Caki2 (cell line): ENCODE measurements around the gene LDHB. TPM values are rescaled to one million over a fixed set of nuclear protein-coding genes. Genes with fewer than 3 reads are reported as not detected.
"Not testable (repeated sequence)": the region's sequence is repeated elsewhere in the genome, so short reads cannot be mapped to it uniquely, and the experiment has no call there.

ENCODE experiments used
- DNase-seq: peaks from one replicate; pipeline ENCODE4 v3.0.0-alpha.2; 2015; ENCODE audit warnings: low read depth
- in situ Hi-C: cut with HindIII; loops from 2 replicates; pipeline ENCODE4 v1.10.0; 2016; ENCODE audit warnings: low sequenced_read_pairs, low pct_unique_long_range_greater_than_20kb, mixed read lengths
- total RNA-seq: library from RNA; depleted of rRNA; stranded (reverse); fragments of >200 nt; shearing (Covaris generic); gene quantifications from 2 replicates; pipeline ENCODE4 v1.2.3, GENCODE V29; 2014; ENCODE audit warnings: low replicate concordance; rRNA removed

The LDHB gene
- 1,623 and 1,824 TPM in 2 replicates for total RNA-seq

GRCh38 chr12:21657326-21658077 lies at the start of gene LDHB:
Gene LDHB, minus strand, starts transcription at chr12:21657842. Its CDS starts 3,171 bp downstream, at chr12:21654671.
- in situ Hi-C loops: no loop called here
- DNase-seq: peak; percentile 98

- DNase-seq: no peak
- in situ Hi-C loops: no loop called here
These were observed 47.2 kb upstream of the LDHB start for GRCh38 chr12:21704847-21705246.

DNA sequence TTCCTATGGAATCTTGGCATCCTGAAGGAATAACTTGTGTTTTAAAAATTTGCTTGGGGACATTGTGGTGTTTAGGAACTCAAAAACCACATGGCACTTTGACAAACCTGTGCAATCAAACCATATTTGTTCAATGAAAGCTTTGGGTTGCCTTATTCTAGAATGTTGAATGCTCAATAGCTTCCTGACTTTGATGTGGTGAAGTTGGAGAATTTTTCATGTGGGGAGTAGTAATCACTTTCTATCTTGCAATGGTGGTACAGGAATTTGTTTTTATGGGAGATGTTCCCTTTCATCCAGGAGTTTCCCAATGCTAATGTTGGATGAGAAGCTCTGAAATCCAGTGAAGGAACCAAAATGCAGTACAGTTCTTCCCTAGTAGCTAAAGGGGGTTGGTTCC lies 42.2 kb upstream of the LDHB start:
- in situ Hi-C loops: no loop called here
- no peak for DNase-seq

DNA sequence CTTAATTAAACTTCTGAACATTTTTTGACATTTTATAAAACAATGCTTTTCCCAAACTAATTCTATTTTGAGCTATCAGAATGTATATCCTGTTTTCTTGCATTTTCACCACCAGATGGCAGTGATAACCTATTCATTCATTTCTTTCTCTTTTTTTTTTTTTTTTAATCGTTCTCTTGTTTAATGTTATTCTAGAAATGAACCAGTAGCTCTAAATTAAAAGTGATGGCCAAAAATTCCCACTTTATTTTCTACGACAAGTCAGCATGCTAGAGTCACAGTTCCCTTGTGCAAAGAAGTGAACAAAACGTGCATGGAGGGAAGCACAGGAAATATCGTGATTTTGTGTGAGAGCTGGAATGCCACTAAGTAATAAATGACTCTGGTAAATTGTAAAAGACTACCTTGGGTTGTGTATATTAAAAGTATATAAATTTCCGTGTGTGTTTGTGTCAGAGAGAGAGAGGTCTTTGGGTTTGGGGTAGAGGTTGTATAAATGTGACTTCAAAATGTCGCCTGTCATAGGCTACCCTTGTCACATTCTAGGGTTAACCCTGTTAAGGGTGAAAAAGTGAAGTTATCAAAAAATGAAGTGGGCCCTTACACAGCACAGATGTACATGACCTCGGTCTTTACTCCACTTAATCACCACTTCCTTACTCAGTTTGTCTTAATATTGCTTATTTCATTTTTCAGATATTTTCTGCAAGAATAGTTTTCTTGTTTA lies 40.4 kb upstream of the LDHB start:
- in situ Hi-C loops: no loop called here

GRCh38 chr12:21696625-21697024 lies 39.0 kb upstream of the LDHB start:
- no peak for DNase-seq
- in situ Hi-C loops: no loop called here

More for the DNA sequence above, 40.4 kb upstream of the LDHB start:
- peak; percentile 40 for DNase-seq

- DNase-seq: no peak
- in situ Hi-C loops: no loop called here
These were observed 38.3 kb upstream of the LDHB start for GRCh38 chr12:21695986-21696385.

DNA sequence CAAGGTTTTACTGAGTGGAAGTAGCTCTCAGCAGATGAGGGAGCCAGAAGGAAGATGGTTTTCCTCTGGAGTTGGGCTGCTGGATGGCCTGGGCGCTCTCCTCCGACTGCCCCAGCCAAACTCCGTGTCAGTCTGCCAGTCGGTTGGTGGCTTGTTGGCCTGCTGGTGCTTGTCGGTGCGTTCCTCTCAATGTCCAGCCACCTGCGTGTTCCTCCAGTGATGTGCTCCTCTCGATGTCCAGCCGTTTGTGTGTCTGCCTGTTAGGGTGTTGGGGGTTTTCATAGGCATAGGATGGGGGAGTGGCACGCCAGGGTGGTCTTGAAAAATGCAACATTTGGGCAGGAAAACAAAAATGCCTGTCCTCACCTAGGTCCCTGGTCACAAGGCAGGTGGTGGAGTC lies 37.0 kb upstream of the LDHB start:
- no peak for DNase-seq
- in situ Hi-C loops: no loop called here

GRCh38 chr12:21691515-21691914 lies 33.9 kb upstream of the LDHB start:
- in situ Hi-C loops: no loop called here
- DNase-seq: no peak

- in situ Hi-C loops: no loop called here
- no peak for DNase-seq
These were observed 33.2 kb upstream of the LDHB start for GRCh38 chr12:21690704-21691368.

GRCh38 chr12:21683115-21683514 lies 25.5 kb upstream of the LDHB start:
- in situ Hi-C loops: no loop called here
- DNase-seq: no peak

DNA sequence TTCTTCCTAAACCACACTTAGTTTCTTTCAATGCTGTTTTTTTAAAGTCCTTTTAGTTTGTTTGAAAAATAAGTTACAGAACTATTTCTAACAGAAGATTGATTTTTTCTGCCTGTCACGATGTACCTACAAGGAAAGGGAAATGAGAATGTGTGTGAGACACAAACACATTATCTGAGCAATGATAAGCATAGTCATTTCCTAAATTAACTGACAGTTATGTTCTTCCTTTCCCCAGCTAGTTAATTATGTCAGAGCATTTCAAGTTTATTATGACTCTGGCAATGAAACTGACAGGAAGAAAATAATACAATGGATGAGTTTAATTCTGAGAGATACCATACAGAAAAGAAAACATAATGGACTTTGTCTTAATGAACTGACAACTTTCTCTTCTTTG lies 21.3 kb upstream of the LDHB start:
- no peak for DNase-seq
- in situ Hi-C loops: no loop called here

DNA sequence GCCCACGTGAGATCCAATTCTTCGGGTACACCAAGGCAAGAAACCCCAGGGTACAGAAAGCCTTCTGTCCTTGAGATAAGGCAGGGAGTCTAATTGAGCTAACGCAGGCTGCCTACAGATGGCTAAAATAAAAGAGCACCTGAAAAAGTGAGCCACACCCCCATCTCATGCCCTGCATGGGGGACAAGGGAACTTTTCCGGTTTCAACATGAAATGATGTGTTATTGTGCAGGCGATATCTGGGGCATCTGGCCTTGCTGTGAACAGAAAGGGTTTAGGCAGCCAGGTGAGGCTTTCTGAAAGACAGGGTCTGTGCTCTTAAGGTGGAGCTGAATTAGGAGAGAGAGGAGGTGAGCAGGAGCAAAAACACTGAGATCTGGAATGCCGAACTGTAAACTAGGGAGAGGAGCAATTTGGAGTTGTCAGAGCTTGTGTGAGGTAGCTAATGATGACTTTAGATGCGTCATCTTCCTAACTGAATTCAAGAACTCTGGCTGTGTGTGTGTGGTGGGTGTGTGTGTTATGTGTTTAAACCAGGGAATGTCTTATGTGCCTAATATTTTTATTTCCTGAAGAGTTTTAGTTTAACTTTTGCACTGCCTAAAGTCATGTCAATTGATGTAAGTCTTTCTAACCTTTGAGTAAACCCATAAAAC lies 20.1 kb upstream of the LDHB start:
- DNase-seq: no peak
- in situ Hi-C loops: no loop called here

- in situ Hi-C loops: no loop called here
- no peak for DNase-seq
These were observed 19.6 kb upstream of the LDHB start for GRCh38 chr12:21677204-21677603.

DNA sequence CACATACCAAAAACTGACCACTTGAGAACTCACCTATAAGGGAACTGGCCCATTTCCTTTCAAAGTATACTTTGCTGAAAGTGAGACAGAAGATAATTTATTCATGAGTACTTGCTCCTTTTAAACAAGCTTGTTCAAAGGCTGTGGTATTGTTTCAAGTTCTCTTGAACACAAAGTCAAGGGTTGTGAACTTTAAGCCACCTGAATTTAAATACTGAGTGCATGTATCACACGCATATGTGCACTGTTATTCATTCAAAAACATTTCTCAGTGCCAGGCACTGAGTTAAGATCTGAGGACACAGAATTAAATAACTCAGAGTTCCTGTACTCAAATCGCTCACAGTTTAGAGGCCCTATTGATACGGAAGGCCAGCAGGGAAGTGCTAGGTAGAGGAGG lies 19.1 kb upstream of the LDHB start:
- in situ Hi-C loops: no loop called here

DNA sequence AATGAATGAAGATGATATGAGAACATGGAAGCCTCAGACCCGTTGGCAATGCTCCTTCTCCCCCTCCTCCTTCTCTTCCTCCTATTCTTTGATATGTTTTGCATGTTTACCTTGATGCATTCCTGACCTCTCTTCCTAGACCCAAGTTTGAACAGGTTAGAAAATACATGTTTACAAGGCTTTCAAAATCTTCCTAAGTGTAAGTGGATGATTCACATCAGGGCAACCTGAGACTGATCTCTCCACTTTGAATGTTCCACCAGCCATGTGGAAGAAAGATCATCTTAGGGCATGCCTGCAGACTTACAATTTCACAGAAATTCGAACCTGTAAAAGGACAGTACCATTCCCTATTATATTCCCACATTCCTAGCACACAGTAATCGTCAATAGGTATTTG lies 18.0 kb upstream of the LDHB start:
- no peak for DNase-seq
- in situ Hi-C loops: no loop called here

More for the DNA sequence above, 19.1 kb upstream of the LDHB start:
- no peak for DNase-seq

DNA sequence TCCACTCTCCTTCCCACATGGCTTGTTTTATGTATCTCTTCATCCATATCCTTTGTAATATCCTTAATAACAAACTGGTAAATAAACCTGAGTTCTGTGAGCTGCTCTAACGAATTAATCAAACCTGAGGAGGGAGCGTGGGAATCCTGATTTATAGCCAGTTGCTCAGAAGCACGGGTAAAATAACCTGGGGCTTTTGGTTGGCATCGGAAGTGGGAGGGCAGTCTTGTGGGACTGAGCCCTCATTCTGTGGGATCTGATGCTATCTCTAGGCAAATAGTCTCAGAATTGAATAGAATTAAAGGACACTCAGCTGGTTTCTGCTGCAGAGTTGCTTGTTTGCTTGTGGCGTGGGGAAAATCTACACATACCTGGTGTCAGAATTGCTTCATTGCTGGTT lies 17.5 kb upstream of the LDHB start:
- DNase-seq: no peak
- in situ Hi-C loops: no loop called here

GRCh38 chr12:21673830-21674552 lies 16.3 kb upstream of the LDHB start:
- in situ Hi-C loops, DNase-seq: not testable (repeated sequence)

- DNase-seq: no peak
- in situ Hi-C loops: no loop called here
These were observed 14.5 kb upstream of the LDHB start for GRCh38 chr12:21672146-21672545.
